ENCODE measurements around the gene HOPX. TPM values are rescaled to one million over a fixed set of nuclear protein-coding genes. Genes with fewer than 3 reads are reported as not detected.
"Not testable (repeated sequence)": the region's sequence is repeated elsewhere in the genome, so short reads cannot be mapped to it uniquely, and the experiment has no call there.

HOPX gene
- total RNA-seq, 2 donors from 2014 or later: 12.2 to 117 TPM

DNA sequence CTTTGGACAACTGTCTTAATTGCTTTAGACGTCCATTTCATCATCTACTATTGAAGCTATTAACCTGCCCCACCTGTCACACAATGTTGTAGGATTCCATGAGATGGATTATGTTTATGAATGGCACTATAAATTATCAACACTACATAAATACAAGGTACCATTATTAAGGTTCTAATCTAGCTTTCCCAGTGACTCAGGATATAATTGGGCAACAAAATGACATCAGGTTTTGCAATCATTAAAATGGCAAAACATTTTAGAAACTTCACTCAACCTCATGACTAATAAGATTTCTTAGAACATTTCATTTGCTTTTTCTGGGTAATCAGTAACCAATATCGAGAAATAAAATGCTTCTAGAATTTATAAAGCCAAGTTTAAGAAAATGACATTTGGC lies 9.2 kb downstream of the HOPX start:
- intact Hi-C loops (cut with DNase I): no loop called here
- H3K4me3 ChIP-seq: no peak overlapping the region
- no peak for TF ChIP-seq POLR2AphosphoS5 (IDR thresholded peaks at IDR 0.05)
- TF ChIP-seq, protein P1, sequence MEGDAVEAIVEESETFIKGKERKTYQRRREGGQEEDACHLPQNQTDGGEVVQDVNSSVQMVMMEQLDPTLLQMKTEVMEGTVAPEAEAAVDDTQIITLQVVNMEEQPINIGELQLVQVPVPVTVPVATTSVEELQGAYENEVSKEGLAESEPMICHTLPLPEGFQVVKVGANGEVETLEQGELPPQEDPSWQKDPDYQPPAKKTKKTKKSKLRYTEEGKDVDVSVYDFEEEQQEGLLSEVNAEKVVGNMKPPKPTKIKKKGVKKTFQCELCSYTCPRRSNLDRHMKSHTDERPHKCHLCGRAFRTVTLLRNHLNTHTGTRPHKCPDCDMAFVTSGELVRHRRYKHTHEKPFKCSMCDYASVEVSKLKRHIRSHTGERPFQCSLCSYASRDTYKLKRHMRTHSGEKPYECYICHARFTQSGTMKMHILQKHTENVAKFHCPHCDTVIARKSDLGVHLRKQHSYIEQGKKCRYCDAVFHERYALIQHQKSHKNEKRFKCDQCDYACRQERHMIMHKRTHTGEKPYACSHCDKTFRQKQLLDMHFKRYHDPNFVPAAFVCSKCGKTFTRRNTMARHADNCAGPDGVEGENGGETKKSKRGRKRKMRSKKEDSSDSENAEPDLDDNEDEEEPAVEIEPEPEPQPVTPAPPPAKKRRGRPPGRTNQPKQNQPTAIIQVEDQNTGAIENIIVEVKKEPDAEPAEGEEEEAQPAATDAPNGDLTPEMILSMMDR (IDR thresholded peaks at IDR 0.05): no peak
- TF ChIP-seq POLR2A (IDR thresholded peaks at IDR 0.05): no peak
- no peaks in the 10 kb centered on the region for H3K4me1 ChIP-seq (replicated peaks)
- H3K36me3 ChIP-seq: no peaks in the 10 kb centered on the region
- DNase-seq (ENCODE audit: low spot score): no peak
- no peak overlapping the region for H3K27ac ChIP-seq
- 61% methylated on average over 2 of the region's 2 CpGs for WGBS
- no peaks in the 10 kb centered on the region for H3K27me3 ChIP-seq (replicated peaks; ENCODE audit: insufficient read depth)
- no peaks in the 10 kb centered on the region for H3K9me3 ChIP-seq

DNA sequence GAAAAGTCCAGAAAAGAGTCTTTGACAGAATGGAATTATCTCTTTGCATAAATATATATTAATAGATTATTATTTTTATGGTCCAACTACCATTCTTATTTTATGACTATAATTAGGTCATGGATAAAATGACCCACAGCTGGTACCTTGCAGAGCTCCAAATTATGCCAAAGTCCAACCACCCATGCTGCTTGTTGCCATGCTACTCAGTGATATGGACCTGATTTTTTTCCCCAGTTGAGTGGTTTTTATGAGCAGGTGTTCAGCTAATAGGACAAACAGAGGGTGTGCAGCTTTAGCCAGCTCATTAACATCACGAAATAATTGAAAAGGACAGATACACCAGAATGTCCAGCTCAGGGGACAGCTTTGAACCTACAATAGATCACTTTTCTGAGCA lies 9.7 kb downstream of the HOPX start:
- TF ChIP-seq, protein P1 (IDR thresholded peaks at IDR 0.05): no peak
- TF ChIP-seq POLR2AphosphoS5 (IDR thresholded peaks at IDR 0.05) (no peak), POLR2A (IDR thresholded peaks at IDR 0.05) (no peak)
- intact Hi-C loops (cut with DNase I): no loop called here
- Histone ChIP-seq H3K4me1 (replicated peaks) (no peaks in the 10 kb centered on the region), H3K27ac (no peak overlapping the region), H3K4me3 (no peak overlapping the region), H3K9me3 (no peaks in the 10 kb centered on the region), H3K36me3 (no peaks in the 10 kb centered on the region), H3K27me3 (replicated peaks; ENCODE audit: insufficient read depth) (no peaks in the 10 kb centered on the region)
- DNase-seq (ENCODE audit: low spot score): no peak
- 92% methylated on average over 1 of the region's 1 CpG for WGBS

DNA sequence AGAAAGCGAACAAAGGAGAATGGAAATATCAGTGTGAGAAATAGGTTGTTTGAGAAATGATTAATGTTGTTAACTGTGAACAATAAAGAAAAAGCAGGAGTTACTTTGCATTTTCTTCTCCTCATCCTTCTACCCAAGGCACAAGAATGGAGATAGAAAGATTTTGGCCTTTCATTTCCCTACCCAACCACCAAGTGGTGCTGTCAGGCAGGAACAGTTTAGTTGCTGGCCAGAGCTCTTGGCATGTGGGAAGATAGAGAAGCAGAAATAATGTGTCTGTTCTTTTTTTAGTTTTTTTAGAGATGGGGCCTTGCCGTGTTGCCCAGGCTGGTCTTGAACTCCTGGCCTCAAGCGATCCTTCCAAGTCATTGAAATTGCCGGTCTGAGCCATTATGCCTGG lies 12.8 kb downstream of the HOPX start:
- DNase-seq (ENCODE audit: low spot score): no peak
- intact Hi-C loops (cut with DNase I): no loop called here
- Histone ChIP-seq H3K4me3 (no peak overlapping the region), H3K27ac (no peak overlapping the region), H3K36me3 (no peaks in the 10 kb centered on the region), H3K27me3 (replicated peaks; ENCODE audit: insufficient read depth) (no peaks in the 10 kb centered on the region), H3K4me1 (replicated peaks) (no peaks in the 10 kb centered on the region), H3K9me3 (no peaks in the 10 kb centered on the region)
- WGBS: 95% methylated on average over 4 of the region's 4 CpGs
- no peak for TF ChIP-seq POLR2A (IDR thresholded peaks at IDR 0.05)
- TF ChIP-seq, protein P1 (IDR thresholded peaks at IDR 0.05): peak in 1 of 4 experiments; percentile 35

DNA sequence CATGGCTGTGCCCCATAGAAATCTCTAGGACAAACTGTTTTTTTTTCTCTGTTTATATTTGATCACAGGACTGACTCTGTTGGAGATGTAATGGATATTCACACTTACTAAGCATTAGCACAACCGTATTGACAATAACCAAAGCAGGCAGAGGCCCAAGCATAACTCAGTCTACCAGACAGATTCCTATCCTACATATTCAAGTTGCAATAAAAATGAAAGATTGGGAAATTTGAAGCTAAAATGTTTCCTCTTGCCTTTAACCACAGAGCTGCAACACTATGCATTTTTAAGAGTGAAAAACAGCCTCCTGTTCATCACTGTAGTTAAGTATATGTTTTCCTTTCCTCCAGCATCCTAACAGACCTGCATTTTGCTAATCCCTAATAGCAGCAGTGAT lies 13.7 kb downstream of the HOPX start:
- intact Hi-C loops (cut with DNase I); H3K4me3 ChIP-seq; H3K4me1 ChIP-seq (replicated peaks); H3K9me3 ChIP-seq; H3K27ac ChIP-seq; H3K27me3 ChIP-seq (replicated peaks; ENCODE audit: insufficient read depth); DNase-seq (ENCODE audit: low spot score); H3K36me3 ChIP-seq: not testable (repeated sequence)
- WGBS: 41% methylated on average over 1 of the region's 1 CpG

DNA sequence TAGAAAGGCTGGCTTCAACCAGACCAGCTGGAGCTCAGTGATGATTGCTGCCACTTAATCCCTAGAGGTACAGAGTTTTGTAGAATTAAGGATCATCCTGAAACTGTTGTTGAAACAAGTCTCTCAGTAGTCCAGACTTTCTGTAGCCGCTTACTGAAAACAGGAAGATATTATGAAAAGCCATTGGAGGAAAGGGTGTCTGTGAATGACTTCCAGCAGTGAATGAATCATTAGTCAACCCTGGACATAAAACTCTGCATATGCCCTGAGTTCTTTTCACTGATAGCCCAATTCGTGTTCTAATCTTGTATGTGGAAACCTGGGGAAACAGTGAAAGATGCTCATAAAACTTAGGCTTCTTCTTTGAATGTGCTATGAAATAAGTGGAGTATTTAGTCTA lies 14.8 kb downstream of the HOPX start:
- no peak overlapping the region for H3K4me3 ChIP-seq
- intact Hi-C loops (cut with DNase I): no loop called here
- no peaks in the 10 kb centered on the region for H3K36me3 ChIP-seq
- 79% methylated on average over 2 of the region's 2 CpGs for WGBS
- TF ChIP-seq, protein P1 (IDR thresholded peaks at IDR 0.05): no peak
- TF ChIP-seq POLR2A (IDR thresholded peaks at IDR 0.05): no peak
- TF ChIP-seq POLR2AphosphoS5 (IDR thresholded peaks at IDR 0.05): no peak
- H3K9me3 ChIP-seq: no peaks in the 10 kb centered on the region
- no peaks in the 10 kb centered on the region for H3K4me1 ChIP-seq (replicated peaks)
- H3K27me3 ChIP-seq (replicated peaks; ENCODE audit: insufficient read depth): no peaks in the 10 kb centered on the region
- DNase-seq (ENCODE audit: low spot score): no peak
- H3K27ac ChIP-seq: no peak overlapping the region
